ENCODE measurements around the gene ADPRS.

DNA sequence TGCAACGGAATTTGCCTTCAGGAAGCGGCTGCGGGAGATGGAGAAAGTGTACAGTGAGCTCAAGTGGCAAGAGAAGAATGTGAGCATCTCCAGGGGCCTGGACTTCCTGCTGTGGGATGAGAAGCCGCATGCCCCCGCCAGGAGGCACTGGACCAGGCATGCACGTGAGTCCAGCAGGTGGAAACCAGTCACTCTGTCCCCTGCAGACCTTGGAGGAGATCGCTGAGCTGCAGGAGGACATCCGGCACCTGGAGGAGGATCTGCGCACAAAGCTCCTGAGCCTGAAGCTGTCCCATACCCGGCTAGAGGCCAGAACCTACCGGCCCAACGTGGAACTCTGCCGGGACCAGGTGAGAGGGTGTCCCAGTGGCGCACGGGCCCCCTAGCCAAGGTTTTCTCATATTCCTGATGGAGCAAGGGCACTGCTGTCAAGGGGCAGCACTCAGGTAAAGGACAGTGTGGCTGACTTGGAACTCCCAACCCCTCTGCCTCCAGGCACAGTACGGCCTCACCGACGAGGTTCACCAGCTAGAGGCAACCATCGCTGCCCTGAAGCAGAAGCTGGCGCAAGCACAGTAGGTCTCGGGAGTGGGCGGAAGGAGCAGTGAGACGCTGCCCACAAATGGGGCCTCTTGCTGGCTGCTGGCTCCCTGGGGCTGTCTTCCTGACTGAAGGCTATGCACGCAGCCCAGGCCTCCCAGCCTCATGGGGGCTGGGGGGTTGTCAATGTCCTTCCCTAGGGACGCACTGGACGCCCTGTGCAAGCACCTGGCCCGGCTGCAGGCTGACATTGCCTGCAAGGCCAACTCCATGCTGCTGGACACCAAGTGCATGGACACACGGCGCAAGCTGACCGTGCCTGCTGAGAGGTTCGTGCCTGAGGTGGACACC, 1.2 kb upstream of the ADPRS start:
- TF ChIP-seq, protein P1, sequence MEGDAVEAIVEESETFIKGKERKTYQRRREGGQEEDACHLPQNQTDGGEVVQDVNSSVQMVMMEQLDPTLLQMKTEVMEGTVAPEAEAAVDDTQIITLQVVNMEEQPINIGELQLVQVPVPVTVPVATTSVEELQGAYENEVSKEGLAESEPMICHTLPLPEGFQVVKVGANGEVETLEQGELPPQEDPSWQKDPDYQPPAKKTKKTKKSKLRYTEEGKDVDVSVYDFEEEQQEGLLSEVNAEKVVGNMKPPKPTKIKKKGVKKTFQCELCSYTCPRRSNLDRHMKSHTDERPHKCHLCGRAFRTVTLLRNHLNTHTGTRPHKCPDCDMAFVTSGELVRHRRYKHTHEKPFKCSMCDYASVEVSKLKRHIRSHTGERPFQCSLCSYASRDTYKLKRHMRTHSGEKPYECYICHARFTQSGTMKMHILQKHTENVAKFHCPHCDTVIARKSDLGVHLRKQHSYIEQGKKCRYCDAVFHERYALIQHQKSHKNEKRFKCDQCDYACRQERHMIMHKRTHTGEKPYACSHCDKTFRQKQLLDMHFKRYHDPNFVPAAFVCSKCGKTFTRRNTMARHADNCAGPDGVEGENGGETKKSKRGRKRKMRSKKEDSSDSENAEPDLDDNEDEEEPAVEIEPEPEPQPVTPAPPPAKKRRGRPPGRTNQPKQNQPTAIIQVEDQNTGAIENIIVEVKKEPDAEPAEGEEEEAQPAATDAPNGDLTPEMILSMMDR (conservative IDR thresholded peaks at IDR 0.05; ENCODE audit: low read depth, low read length) = no peak
- no peak for TF ChIP-seq EZH2 (IDR thresholded peaks at IDR 0.05; ENCODE audit: low read length, unreplicated experiment)

Data from PC-3 (cell line).